Limb (tissue), 2 donors: ENCODE measurements around the gene U2SURP.
A peak's percentile ranks its signal among the peaks of the same experiment; 100 is the strongest.
"Not testable (repeated sequence)": the region's sequence is repeated elsewhere in the genome, so short reads cannot be mapped to it uniquely, and the experiment has no call there.

ENCODE experiments used
- DNase-seq, 2 donors: peaks; one replicate each; pipeline ENCODE4 v3.0.0-alpha.2; 2016; ENCODE audit errors: extremely low spot score in 2 of 2

U2SURP gene

DNA sequence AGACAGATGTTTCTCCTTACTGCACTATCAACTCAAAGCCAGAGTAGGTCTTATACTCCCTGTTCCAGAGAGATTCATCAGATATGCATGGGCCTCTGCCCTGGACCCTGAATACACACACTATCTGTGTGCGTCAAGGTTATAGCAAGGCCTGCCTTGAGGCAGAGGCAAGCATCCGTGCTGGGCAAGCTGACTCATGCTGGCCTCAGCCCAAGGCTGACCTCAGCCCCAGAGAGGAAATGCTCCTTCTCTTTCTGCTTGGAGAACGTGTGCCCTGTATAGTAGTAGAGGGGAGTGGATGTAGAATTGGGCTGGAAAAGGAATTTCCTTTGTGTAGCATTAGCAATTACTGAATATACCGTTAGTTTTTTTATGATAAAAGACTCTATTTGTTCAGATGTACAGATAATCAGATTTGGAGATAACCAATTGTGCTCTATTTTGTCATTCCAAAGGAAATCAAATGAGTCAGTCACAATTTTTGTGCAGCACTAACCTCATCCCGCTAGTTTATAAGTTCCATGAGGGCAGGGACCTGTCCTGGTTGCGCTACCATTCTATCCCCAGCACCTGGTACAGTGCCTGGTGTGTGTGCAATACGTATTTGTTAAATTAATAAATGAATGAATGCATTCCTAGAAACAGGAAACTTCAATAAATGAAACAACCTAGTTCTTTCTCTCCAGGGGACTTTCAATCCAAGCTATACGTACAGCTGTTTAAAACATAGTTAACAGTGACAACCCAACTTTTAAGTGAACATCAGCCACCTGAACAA is 24.6 kb upstream of the U2SURP start:
- DNase-seq: peak in 1 of 2 donors; percentile 43

GRCh38 chr3:142977399-142977728 is 24.0 kb upstream of the U2SURP start:
- no peak for DNase-seq

GRCh38 chr3:142981108-142981507 is 20.3 kb upstream of the U2SURP start:
- DNase-seq: no peak

DNA sequence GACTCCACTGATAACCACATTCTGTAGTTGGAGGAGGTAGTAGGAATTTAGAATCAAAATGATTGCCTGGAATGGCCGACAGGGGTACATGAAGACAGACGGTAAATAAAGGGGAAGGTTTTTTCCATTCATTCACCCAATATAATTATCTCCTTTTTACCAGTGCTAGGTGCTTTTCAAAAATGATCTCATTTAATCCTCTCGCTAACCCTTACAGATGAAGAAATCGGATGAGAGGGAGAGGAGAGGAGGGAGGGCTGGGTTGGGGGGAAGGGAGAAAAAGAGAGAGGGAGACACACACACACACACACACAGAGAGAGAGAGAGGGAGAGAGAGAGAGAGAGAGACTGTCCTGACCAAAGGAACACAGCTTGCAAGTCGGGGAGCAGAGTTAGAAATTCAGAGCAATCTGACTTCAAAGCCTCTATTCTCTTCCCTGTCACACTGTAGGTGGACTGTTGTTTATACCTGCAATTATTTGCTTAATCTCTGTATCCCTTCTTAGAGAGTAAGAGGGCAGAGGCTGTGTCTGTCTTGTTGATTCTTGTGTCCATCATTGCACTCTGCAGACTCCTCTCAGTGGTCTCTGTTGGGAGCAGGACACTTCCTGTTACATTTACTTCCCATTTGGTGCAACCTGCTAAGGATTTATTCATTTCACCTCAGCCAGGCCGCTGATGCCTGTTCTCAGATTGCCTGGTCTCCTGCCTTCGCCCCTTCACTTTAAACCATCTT is 19.2 kb upstream of the U2SURP start:
- DNase-seq: no peak

- no peak for DNase-seq
Observed at GRCh38 chr3:142983318-142983717, 18.1 kb upstream of the U2SURP start.

- DNase-seq: no peak
Observed at GRCh38 chr3:142984255-142984654, 17.1 kb upstream of the U2SURP start.

DNA sequence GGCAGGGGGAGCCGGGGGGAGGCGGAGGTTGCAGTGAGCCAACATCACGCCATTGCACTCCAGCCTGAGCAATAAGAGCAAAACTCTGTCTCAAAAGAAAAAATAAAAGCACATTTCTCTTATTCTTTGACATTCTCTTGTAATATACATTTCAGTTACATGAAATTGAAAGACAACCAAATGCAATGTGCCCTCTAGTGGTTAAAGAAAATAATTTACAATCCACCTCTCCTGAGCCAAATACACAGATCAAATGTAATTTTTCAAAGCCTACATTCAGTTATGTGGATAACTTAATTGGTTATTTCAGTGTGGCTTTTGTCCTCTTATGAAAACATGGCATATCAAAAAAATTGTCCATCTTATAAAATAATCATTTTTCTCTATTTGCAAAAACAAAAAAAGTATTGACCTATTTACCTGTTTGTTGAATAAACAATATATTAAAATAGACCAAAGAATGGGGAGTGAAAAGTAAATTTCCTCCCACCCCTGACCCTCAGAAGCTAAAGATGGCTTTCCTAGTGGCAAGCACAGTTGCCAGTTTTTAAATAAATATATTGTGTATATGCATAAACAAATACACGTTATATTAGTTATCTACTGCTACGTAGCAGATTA is 14.2 kb upstream of the U2SURP start:
- DNase-seq: peak in 1 of 2 donors; percentile 80

GRCh38 chr3:142987707-142988106 is 13.7 kb upstream of the U2SURP start:
- DNase-seq: peak in 1 of 2 donors; percentile 37

DNA sequence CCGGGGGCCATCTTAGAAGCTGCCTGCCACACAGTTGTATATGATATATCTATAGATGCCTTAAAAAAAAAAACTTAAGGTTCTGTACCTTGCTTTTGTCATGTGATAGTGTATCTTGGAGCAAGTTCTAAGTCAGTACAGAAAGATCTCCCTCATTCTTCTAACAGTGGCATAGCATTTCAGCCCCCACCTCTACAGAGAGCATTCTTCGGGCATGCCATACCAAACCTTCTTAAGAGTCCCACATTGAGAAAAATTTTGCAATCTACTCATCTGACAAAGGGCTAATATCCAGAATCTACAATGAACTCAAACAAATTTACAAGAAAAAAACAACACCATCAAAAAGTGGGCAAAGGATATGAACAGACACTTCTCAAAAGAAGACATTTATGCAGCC is 13.1 kb upstream of the U2SURP start:
- DNase-seq: not testable (repeated sequence)

- not testable (repeated sequence) for DNase-seq
Observed at GRCh38 chr3:142988826-142989225, 12.5 kb upstream of the U2SURP start.

DNA sequence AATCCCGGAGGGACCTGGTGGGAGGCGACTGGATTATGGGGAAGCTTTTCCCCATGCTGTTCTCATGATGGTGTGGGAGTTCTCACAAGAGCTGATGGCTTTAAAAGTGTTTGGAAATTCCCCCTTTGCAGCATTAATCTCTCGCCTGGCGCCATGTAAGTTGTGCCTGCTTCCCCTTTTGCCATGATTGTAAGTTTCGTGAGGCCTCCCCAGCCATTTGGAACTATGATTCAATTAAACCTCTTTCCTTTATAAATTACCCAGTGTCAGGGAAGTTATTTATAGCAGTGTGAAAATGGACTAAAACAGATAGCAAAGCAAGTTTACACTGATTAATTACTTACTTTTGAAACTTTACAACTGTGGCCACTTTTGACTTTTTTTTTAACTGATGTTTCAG is 10.6 kb upstream of the U2SURP start:
- no peak for DNase-seq

- no peak for DNase-seq
Observed at GRCh38 chr3:142992323-142992722, 9.0 kb upstream of the U2SURP start.

DNA sequence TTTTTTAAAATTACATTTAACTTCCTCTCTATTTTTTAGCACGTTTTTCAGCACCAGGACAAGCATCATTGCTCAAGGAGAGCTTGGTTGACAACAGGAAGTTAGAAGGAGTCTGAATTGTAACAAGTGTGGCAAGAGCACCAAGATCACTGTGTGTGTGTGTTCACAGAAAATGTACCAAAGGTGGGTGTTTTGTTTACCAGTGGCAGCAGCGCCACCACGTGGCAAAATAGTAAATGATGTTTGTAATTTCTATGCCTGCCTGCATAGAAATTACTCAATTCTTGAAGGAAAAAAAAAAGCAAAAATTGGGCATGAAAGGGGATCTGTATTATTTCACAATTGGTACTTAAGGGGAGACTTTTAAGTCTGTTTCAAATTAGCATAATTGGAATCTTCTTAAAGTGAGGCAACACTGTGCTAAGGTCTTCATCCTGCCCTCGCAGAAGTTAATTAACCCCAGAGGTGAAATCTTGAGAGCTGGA is 7.4 kb upstream of the U2SURP start:
- peak; percentile 64 to 72 for DNase-seq

DNA sequence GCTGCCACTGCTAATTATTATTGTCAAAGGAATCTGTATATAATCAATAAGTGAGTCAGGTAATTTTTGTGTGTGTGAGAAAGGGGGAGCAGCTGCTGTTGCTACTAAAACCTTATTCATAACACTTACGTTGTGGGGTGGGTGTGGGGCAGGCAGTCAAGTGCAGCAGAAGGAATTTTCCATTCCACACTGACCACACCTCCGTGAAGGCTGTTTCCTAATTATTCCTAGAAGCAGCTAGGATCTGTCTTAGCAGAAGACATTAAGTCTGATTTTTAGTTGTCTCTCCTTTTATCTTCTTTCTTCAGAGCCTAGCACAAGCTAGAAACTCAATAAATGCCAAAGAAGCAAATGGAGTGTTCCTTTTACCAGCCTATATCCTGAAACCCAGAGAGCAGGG is 4.0 kb upstream of the U2SURP start:
- no peak for DNase-seq

GRCh38 chr3:142998439-142998838 is 2.9 kb upstream of the U2SURP start:
- DNase-seq: no peak

DNA sequence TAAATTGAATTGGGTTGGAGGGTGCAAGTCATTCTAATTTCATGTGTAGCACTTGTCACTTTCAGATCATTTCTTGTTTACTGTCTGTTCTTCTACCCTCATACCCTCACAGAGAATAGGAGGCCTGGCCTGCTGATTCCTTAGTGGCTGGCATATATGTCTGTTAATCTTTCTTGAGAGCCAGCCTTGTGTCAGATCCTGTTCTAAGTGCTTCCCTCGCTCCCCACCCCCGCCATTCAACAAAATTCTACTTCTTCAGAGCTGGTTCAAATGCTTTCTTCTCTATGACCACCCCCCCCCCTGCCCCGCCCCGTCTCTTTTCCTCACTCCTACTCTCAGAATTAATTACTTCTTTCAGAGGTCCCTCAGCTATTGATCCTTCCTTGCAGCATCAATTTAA is 1.5 kb upstream of the U2SURP start:
- DNase-seq: no peak

DNA sequence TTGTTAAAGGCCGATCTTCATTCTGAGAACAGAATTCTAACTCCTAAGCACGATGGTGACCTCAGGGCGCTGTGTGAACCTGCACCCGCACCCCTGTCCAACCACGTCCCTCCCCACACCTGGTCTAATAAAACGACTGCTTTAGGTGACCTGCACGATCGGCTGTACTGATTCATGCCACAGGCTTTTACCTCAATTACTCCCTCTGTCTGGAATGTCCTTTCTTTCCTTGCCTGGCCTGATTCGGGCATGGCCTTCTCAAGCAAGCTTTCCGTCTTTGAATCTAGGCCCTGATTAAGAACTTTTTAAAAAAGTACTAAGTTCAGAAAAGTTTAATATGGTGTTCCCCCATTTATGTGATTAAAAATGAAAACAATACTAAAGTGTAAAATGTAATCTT is 842 bp upstream of the U2SURP start:
- no peak for DNase-seq

- no peak for DNase-seq
Observed at GRCh38 chr3:143001034-143001368, 369 bp upstream of the U2SURP start.

DNA sequence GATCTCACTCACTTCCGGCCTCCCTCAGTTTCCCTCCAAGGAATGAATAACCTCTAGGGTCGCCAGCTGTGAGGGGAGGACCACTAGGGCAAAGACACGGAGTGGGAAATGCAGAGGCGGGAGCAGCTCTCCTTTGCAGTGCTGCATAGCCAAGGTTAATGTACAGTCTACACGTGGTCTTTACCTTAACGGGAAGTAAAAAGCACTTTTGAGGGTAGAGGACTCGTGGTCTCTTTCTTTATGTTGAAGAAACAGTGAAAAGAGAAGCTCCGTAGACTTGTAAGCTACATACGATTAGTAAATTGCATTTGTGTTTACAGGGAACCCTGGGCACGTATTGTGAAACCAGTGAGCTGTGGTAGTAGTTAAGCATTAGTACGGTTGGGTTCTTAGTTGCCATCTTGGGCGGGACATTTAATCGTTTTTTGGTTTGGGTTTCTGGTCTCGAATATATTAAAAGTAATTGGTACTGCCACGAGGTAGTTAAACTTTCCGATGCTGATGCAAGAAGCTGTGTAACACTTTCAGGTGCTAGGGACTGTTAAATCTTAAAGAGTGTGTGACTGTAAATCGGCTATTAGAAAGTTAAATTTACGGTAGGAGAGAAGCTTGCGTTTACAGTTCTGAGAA is 828 bp downstream of the U2SURP start:
- no peak for DNase-seq

DNA sequence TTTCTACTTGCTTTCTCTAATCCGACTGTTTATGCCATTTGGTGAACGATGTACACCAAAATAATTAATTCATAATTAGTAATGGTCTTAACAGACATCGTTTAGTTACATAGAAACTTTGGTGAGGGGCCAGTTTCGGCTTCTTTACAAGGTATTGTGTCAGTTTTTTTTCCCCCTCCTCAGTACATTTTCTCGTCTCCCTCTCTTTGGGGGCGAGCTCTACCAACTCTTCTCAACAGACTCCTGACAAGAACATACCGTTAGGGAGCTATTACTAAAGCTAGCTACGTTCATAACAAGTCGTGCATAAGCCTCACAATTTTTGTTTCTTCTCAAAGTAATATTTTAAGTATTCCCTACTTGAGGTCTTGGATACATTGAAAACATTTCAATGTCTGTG is 1.4 kb downstream of the U2SURP start:
- DNase-seq: no peak

- DNase-seq: no peak
Observed at GRCh38 chr3:143004823-143005222, 3.5 kb downstream of the U2SURP start.

DNA sequence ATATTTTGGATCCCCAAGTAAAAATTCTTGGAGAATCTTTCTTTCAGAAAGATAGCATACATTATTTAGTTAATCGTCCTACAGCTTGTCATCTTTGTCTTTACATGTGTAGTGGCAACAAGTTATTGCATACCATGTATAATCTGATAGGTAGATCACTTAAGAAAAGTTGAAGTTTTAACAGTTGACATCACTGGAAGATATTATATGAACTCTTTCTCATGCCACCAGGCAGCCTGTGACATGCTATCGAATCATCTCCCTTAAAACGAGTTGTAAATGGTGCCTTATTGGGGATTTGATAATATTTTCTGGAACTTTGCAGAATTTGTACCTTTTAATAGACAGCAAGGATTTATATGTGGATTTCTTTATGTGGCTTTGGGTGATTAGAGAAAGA is 8.7 kb downstream of the U2SURP start:
- no peak for DNase-seq
